B cell (primary cell): ENCODE results near the gene SLC2A9.
"Not testable (repeated sequence)": the region's sequence is repeated elsewhere in the genome, so short reads cannot be mapped to it uniquely, and the experiment has no call there.

Experiments used
- EZH2 ChIP-seq: IDR thresholded peaks from 2 replicates; pipeline ENCODE4 v1.6.1; 2012; ENCODE audit warnings: borderline replicate concordance, low read depth, mild to moderate bottlenecking, moderate library complexity, low read length; ENCODE audit not compliant: insufficient read depth, poor library complexity, severe bottlenecking
- TF ChIP-seq, protein P1 (sequence below): fragments of 200-600 bp; IDR thresholded peaks from one replicate; pipeline ENCODE4 v1.8.0; 2022; ENCODE audit warnings: antibody characterized with exemption, mild to moderate bottlenecking

DNA sequence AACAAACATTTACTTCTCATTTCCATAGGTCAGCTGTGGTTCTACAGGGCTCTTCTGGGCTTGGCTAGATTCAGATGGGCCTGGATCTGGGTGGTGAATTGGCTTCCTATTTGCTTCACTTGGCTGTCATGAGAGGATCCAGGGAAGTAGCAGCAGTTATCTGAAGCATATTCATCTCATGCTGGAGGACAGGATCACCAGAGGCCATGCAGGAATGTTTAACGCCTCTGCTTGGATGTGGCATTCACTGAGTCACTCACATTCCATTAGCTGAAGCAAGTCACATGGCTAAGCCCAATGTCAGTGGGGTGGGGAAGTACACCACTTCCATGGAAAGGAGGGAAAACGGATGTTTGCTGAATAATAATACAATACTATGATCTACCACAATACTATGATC, 224.7 kb downstream of the SLC2A9 start:
- TF ChIP-seq, protein P1, sequence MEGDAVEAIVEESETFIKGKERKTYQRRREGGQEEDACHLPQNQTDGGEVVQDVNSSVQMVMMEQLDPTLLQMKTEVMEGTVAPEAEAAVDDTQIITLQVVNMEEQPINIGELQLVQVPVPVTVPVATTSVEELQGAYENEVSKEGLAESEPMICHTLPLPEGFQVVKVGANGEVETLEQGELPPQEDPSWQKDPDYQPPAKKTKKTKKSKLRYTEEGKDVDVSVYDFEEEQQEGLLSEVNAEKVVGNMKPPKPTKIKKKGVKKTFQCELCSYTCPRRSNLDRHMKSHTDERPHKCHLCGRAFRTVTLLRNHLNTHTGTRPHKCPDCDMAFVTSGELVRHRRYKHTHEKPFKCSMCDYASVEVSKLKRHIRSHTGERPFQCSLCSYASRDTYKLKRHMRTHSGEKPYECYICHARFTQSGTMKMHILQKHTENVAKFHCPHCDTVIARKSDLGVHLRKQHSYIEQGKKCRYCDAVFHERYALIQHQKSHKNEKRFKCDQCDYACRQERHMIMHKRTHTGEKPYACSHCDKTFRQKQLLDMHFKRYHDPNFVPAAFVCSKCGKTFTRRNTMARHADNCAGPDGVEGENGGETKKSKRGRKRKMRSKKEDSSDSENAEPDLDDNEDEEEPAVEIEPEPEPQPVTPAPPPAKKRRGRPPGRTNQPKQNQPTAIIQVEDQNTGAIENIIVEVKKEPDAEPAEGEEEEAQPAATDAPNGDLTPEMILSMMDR = not testable (repeated sequence)
- TF ChIP-seq EZH2 = not testable (repeated sequence)
